ENCODE data around the gene ZDHHC17.
A peak's percentile ranks its signal among the peaks of the same experiment; 100 is the strongest.

The ZDHHC17 gene

DNA sequence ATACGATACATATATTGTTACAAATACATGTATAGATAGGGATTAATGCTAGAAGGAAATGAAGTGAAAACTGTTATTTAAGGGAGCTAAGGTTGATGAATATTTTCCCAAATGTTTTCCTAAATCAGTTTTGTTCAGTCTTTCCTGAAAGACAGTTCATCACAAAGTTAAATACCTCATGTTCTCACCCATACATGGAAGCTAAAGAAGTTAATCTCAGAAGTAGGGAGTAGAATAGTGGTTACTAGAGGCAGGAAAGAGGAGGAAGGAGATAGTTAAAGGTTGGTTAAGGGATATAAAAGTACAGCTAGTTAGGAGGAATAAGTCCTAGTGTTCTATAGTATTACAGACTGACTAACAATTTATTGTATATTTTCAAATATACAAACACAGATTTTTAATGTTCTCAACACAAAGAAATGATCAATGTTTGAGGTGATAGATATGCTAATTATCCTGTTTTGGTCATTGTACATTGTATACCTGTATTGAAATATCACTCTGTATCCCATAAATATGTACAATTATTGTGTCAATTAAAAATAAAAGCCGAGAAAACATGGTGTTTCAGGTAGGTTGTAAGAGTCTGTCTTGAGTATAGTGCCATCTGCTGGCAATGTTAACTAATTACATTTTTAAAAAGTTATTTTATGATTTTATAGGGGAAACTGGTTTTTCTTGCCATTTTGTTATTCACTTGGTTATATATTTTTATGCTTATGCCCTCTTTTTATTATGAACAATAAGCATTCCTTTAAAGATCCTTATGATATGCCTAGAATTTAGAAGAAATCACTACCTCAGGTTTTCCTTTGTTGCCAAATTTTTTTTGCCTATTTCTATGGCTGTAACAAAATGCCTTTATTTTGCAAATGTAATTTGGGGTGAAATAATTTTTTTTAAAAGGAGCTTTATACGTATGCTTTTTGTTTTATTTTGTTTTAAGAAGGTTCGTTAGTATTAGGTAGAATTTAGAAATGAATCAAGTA, 26.9 kb downstream of the ZDHHC17 start:
- no peaks in the 10 kb centered on the region for H3K9me3 ChIP-seq (ENCODE audit: control insufficient read depth, low read length)
- no peak overlapping the region for H3K4me3 ChIP-seq (ENCODE audit: low read length)
- no peaks in the 10 kb centered on the region for H3K27me3 ChIP-seq (replicated peaks; ENCODE audit: control insufficient read depth, insufficient read depth, low read length)
- no peaks in the 10 kb centered on the region for H3K36me3 ChIP-seq (ENCODE audit: control insufficient read depth, insufficient read depth, low read length, severe bottlenecking)
- H3K4me1 ChIP-seq (ENCODE audit: control insufficient read depth, insufficient read depth, low read length): peaks cover 7% of the 10 kb centered on the region
- peak; percentile 65 for DNase-seq (ENCODE audit: low read depth)
- H3K9ac ChIP-seq (ENCODE audit: low read length): peak overlapping the region; percentile 52

DNA sequence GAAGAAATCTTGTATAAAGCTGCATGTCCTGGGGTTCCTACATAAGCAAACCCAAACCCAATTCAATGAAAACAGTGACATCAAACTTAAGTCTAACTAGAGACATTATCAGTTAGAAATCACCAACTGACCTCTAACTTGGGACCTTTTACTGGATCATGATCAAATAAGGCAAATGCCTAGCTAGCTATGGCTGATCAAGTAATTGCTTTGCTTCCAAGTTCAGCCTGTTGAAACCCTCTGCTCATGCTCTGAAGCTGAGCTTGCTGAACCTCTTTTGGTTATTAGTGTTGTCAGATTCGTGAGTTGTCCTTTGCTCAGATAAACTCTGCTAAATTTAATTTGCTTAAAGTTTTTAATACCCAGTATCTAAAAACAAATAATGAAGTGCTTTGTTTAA, 28.9 kb downstream of the ZDHHC17 start:
- no peaks in the 10 kb centered on the region for H3K27me3 ChIP-seq (replicated peaks; ENCODE audit: control insufficient read depth, insufficient read depth, low read length)
- no peak overlapping the region for H3K4me3 ChIP-seq (ENCODE audit: low read length)
- H3K36me3 ChIP-seq (ENCODE audit: control insufficient read depth, insufficient read depth, low read length, severe bottlenecking): no peaks in the 10 kb centered on the region
- H3K9me3 ChIP-seq (ENCODE audit: control insufficient read depth, low read length): no peaks in the 10 kb centered on the region
- no peak for DNase-seq (ENCODE audit: low read depth)
- peaks cover 7% of the 10 kb centered on the region for H3K4me1 ChIP-seq (ENCODE audit: control insufficient read depth, insufficient read depth, low read length)
- peak overlapping the region; percentile 13 for H3K9ac ChIP-seq (ENCODE audit: low read length)

DNA sequence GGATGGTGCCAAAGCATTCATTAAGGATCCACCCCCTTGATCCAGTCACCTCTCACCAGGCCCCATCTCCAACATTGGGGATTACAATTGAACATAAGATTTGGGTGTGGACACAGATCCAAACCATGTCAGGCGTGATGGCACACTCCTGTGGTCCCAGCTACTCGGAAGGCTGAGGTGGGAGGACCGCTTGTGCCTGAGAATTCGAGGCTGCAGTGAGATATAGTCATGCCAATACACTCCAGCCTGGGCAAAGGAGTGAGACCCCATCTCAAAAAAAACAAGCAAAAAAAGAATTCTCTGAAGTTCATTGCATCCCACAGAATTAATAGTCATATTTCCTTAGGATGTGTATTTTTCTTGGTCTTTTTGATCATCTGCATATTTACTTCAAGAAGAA, 34.9 kb downstream of the ZDHHC17 start:
- H3K27me3 ChIP-seq (replicated peaks; ENCODE audit: control insufficient read depth, insufficient read depth, low read length): no peaks in the 10 kb centered on the region
- H3K4me1 ChIP-seq (ENCODE audit: control insufficient read depth, insufficient read depth, low read length): no peaks in the 10 kb centered on the region
- no peak overlapping the region for H3K9ac ChIP-seq (ENCODE audit: low read length)
- no peak overlapping the region for H3K4me3 ChIP-seq (ENCODE audit: low read length)
- peaks cover 11% of the 10 kb centered on the region for H3K9me3 ChIP-seq (ENCODE audit: control insufficient read depth, low read length)
- peaks cover 24% of the 10 kb centered on the region for H3K36me3 ChIP-seq (ENCODE audit: control insufficient read depth, insufficient read depth, low read length, severe bottlenecking)
- DNase-seq (ENCODE audit: low read depth): no peak

DNA sequence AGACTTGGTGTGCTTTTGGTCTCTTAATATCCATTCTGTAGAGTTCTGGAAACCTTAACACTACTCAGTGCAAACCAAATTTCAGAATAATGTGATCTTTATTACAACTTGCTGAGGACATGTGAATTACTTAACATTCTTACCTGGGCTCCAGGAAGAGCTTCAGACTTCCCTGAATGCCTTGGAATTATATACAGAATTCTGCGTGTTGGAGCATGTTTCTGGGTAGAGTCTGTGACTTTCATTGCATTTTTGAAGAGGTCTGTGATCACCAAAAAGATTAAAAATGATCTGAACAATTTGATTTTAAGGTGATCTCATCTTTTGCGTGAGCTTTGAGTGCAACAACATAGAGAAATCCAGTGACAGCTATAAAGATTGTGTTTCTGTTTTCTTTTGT, 35.4 kb downstream of the ZDHHC17 start:
- H3K4me1 ChIP-seq (ENCODE audit: control insufficient read depth, insufficient read depth, low read length): no peaks in the 10 kb centered on the region
- DNase-seq (ENCODE audit: low read depth): no peak
- H3K9ac ChIP-seq (ENCODE audit: low read length): no peak overlapping the region
- H3K27me3 ChIP-seq (replicated peaks; ENCODE audit: control insufficient read depth, insufficient read depth, low read length): no peaks in the 10 kb centered on the region
- H3K9me3 ChIP-seq (ENCODE audit: control insufficient read depth, low read length): peaks cover 11% of the 10 kb centered on the region
- peaks cover 24% of the 10 kb centered on the region for H3K36me3 ChIP-seq (ENCODE audit: control insufficient read depth, insufficient read depth, low read length, severe bottlenecking)
- H3K4me3 ChIP-seq (ENCODE audit: low read length): no peak overlapping the region

DNA sequence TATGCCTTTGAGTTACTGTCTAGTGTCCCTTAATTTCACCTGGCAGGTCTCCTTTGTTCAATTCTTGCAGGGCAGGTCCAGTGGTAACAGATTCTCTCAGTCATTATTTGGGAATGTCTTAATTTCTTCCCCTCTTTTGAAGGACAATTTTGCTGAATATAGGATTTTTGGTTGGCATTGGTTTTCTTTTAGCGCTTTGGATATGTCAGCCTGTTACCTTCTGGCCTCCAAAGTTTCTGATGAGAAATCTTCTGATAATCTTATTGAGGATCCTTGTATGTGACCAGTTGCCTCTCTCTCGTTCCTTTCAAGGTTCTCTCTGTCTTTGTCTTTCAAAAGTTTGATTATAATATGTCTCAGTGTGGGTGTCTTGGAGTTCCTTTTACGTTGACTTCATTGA, 38.1 kb downstream of the ZDHHC17 start:
- H3K36me3 ChIP-seq (ENCODE audit: control insufficient read depth, insufficient read depth, low read length, severe bottlenecking): peaks cover 45% of the 10 kb centered on the region
- no peaks in the 10 kb centered on the region for H3K27me3 ChIP-seq (replicated peaks; ENCODE audit: control insufficient read depth, insufficient read depth, low read length)
- no peak overlapping the region for H3K4me3 ChIP-seq (ENCODE audit: low read length)
- DNase-seq (ENCODE audit: low read depth): no peak
- no peak overlapping the region for H3K9ac ChIP-seq (ENCODE audit: low read length)
- peaks cover 11% of the 10 kb centered on the region for H3K9me3 ChIP-seq (ENCODE audit: control insufficient read depth, low read length)
- no peaks in the 10 kb centered on the region for H3K4me1 ChIP-seq (ENCODE audit: control insufficient read depth, insufficient read depth, low read length)

DNA sequence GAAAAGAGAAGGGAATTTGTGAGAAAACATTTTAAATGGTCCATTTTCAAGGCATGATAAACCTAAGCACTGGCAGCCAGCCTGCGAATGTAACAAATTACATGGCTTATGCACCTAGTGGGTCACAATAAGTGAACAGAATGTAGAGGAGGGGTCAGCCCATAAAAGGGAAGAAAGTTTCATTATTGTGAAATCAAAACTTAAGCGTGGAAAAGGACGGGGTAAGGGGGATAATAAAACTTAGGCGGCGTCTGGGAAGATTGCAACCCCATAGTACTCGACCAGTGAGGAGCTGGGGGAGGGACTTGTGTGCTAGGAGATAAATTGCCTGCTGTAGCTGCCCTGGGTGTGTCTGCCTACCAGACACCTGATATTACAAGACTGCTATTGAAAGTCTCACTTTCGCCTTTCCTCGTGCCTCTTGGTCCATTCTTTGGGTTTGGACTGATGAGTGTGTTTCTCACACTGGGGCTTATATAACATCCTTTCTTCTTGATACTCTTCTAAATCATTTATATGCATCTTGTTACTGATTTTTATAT, 40.6 kb downstream of the ZDHHC17 start:
- peaks cover 11% of the 10 kb centered on the region for H3K9me3 ChIP-seq (ENCODE audit: control insufficient read depth, low read length)
- H3K36me3 ChIP-seq (ENCODE audit: control insufficient read depth, insufficient read depth, low read length, severe bottlenecking): peaks cover 54% of the 10 kb centered on the region
- H3K27me3 ChIP-seq (replicated peaks; ENCODE audit: control insufficient read depth, insufficient read depth, low read length): no peaks in the 10 kb centered on the region
- no peaks in the 10 kb centered on the region for H3K4me1 ChIP-seq (ENCODE audit: control insufficient read depth, insufficient read depth, low read length)
- DNase-seq (ENCODE audit: low read depth): no peak
- no peak overlapping the region for H3K9ac ChIP-seq (ENCODE audit: low read length)
- H3K4me3 ChIP-seq (ENCODE audit: low read length): no peak overlapping the region

DNA sequence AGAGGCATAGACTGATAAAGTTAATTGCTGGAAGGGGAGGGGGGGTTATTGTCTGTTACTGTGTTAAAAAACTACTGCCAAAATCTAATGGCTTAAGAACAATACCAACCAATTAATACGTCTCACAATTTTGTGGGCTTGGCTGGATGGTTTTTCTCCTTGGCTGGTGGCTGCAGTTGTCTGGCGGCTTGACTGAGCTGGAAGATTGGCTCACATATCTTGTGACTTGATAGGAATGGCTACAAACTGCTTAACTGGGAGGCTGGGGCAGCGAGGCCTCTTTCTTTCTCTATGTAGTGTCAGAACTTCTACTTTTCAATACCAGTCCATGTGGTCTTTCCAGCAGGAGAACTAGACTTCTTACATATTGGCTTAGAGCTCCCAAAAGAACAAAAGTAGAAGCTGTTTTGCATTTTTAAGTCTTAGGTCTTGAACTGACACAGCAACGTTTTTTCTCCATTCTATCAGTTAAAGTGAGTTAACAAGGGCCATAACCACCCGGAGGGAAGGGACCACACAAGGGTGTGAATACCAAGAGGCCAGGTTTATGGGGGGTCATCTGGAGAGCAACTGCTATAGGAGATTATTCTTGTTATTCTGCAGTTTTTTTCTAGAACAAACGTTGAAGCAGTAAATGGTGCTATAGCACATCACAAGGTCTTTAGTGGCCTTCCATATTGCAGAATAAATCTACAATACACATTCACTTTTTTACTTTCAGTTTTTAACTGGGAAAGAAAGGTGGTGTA, 46.9 kb downstream of the ZDHHC17 start:
- no peak for DNase-seq (ENCODE audit: low read depth)
- H3K9me3 ChIP-seq (ENCODE audit: control insufficient read depth, low read length): no peaks in the 10 kb centered on the region
- H3K27me3 ChIP-seq (replicated peaks; ENCODE audit: control insufficient read depth, insufficient read depth, low read length): no peaks in the 10 kb centered on the region
- no peak overlapping the region for H3K9ac ChIP-seq (ENCODE audit: low read length)
- no peak overlapping the region for H3K4me3 ChIP-seq (ENCODE audit: low read length)
- no peaks in the 10 kb centered on the region for H3K4me1 ChIP-seq (ENCODE audit: control insufficient read depth, insufficient read depth, low read length)
- peaks cover 59% of the 10 kb centered on the region for H3K36me3 ChIP-seq (ENCODE audit: control insufficient read depth, insufficient read depth, low read length, severe bottlenecking)

DNA sequence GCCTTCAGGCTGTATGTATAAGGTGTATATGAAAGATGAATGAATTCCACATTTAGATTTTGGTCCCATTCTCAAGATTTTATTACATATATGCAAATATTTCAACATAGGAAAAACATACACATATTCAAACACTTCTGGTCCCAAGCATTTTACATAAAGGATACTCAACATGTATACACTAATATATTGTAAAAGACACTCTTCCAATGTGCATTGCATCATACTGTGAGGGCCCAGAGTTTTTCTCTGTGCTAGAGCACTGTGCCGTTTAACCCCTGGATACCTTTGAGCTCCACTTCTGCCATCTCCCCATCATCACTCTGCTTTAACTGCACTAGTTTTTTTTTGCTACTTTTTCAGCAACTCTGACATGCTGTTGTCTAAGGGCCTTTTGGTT, 48.1 kb downstream of the ZDHHC17 start:
- H3K9ac ChIP-seq (ENCODE audit: low read length): no peak overlapping the region
- H3K9me3 ChIP-seq (ENCODE audit: control insufficient read depth, low read length): no peaks in the 10 kb centered on the region
- no peaks in the 10 kb centered on the region for H3K27me3 ChIP-seq (replicated peaks; ENCODE audit: control insufficient read depth, insufficient read depth, low read length)
- H3K36me3 ChIP-seq (ENCODE audit: control insufficient read depth, insufficient read depth, low read length, severe bottlenecking): peaks cover 56% of the 10 kb centered on the region
- H3K4me3 ChIP-seq (ENCODE audit: low read length): no peak overlapping the region
- DNase-seq (ENCODE audit: low read depth): no peak
- H3K4me1 ChIP-seq (ENCODE audit: control insufficient read depth, insufficient read depth, low read length): no peaks in the 10 kb centered on the region

DNA sequence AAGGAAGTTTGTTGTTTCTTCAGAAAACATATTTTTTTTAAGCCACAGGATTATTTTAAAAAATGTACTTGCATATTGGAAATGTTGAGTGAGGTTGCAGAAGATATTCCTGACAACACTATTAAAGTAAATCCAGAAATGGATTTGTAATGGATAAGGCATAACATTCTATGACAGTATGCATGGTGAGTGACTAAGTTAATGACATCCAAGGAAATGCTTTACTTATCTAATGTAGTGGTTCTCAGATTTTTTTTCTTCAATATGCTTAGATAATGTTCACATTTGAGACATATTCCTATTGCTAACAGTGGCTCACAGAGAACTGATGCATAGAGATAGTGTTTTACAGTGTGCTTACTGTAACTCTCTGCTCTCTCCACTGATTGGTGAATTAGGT, 49.4 kb downstream of the ZDHHC17 start:
- H3K36me3 ChIP-seq (ENCODE audit: control insufficient read depth, insufficient read depth, low read length, severe bottlenecking): peaks cover 44% of the 10 kb centered on the region

DNA sequence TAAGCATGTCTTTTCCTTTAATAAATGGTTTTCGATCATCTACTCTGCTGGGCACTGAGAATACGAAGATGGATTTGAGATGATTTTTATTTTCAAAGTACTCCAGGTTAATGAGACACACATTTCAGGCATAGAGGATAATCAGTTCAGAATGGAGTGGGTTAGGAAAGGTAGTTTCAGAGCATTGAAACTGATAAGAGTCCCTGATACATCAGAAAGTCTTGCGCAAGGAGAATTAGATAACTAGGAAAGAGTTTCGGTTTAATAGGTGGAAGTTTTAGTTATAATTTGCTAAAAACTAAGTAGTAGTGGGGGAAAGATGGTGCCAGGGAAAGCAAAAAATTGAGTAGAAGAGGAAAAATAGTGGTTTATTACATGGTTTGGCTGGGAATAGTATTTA, 50.1 kb downstream of the ZDHHC17 start:
- Histone ChIP-seq H3K36me3 (ENCODE audit: control insufficient read depth, insufficient read depth, low read length, severe bottlenecking) (peaks cover 38% of the 10 kb centered on the region), H3K4me1 (ENCODE audit: control insufficient read depth, insufficient read depth, low read length) (no peaks in the 10 kb centered on the region), H3K27me3 (replicated peaks; ENCODE audit: control insufficient read depth, insufficient read depth, low read length) (no peaks in the 10 kb centered on the region), H3K4me3 (ENCODE audit: low read length) (no peak overlapping the region), H3K9ac (ENCODE audit: low read length) (no peak overlapping the region), H3K9me3 (ENCODE audit: control insufficient read depth, low read length) (no peaks in the 10 kb centered on the region)
- DNase-seq (ENCODE audit: low read depth): no peak

More for the DNA sequence above, 49.4 kb downstream of the ZDHHC17 start:
- DNase-seq (ENCODE audit: low read depth): no peak
- Histone ChIP-seq H3K27me3 (replicated peaks; ENCODE audit: control insufficient read depth, insufficient read depth, low read length) (no peaks in the 10 kb centered on the region), H3K9me3 (ENCODE audit: control insufficient read depth, low read length) (no peaks in the 10 kb centered on the region), H3K4me1 (ENCODE audit: control insufficient read depth, insufficient read depth, low read length) (no peaks in the 10 kb centered on the region), H3K9ac (ENCODE audit: low read length) (no peak overlapping the region), H3K4me3 (ENCODE audit: low read length) (no peak overlapping the region)

DNA sequence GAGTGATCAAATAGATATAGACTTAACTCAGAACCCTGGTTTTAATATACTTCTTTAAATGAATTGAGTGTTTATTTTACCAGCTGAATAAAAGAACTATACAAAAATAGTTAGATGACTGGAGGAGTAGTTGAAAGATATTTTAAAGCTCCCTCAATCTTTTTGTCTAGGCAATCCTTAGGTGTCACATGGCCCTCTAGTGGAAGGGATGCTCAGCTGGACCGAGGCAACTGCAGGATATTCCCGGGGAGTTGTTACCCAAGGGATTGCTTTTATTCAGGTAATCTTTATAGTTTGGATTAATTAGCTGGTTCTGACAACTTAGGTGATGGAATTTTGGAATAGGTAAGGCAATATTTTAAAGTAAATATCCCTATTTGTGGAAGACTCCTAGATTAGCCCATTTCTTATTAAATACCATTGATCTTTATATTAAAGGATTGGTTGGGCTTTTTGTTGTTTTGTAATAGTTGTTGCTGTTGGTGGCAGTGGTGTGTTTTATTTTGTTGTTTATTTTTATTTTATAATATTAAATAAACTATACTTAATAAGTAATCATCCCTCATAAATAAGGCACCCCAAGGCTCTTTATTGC, 57.1 kb downstream of the ZDHHC17 start:
- Histone ChIP-seq H3K4me3 (ENCODE audit: low read length) (no peak overlapping the region), H3K27me3 (replicated peaks; ENCODE audit: control insufficient read depth, insufficient read depth, low read length) (no peaks in the 10 kb centered on the region), H3K36me3 (ENCODE audit: control insufficient read depth, insufficient read depth, low read length, severe bottlenecking) (peaks cover 23% of the 10 kb centered on the region), H3K4me1 (ENCODE audit: control insufficient read depth, insufficient read depth, low read length) (no peaks in the 10 kb centered on the region), H3K9me3 (ENCODE audit: control insufficient read depth, low read length) (no peaks in the 10 kb centered on the region), H3K9ac (ENCODE audit: low read length) (no peak overlapping the region)
- DNase-seq (ENCODE audit: low read depth): peak; percentile 70

All from adipocyte (in vitro differentiated cells).